ENCODE results near the gene SCEL.
"Not testable (repeated sequence)": the region's sequence is repeated elsewhere in the genome, so short reads cannot be mapped to it uniquely, and the experiment has no call there.

The SCEL gene

DNA sequence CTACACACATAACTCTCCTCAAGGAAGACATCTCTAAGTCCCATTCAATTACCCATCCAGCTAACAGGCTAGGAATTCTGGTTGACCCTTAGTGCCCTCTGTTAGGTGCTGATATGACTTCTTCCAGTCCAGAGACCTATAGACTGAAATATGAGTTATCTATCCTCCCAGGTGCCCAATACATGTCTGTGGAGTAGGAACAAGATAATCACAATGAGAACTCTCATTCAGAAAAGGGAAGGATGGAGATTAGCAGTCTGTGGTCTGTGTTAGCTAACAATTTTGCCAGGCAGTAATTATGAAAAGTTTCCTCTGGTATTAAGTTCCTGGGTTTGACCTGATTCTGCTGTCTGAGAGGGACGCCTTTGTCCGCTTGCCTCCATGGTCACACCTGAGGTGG lies 117.8 kb downstream of the SCEL start:
- in situ Hi-C loops (cut with MboI; ENCODE audit: low sequenced_read_pairs): no loop called here

DNA sequence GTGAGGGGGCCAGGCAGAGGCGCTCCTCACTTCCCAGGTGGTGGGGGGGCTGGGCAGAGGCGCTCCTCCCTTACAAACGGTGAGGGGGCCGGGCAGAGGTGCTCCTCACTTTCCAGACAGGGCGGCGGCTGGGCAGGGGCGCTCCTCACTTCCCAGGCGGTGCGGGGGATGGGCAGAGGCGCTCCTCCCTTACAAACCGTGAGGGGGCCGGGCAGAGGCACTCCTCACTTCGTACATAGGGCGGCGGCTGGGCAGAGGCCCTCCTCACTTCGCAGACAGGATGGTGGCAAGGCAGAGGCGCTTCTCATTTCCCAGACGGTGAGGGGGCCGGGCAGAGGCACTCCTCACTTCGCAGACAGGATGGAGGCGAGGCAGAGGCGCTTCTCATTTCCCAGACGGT lies 124.5 kb downstream of the SCEL start:
- in situ Hi-C loops (cut with MboI; ENCODE audit: low sequenced_read_pairs): not testable (repeated sequence)

DNA sequence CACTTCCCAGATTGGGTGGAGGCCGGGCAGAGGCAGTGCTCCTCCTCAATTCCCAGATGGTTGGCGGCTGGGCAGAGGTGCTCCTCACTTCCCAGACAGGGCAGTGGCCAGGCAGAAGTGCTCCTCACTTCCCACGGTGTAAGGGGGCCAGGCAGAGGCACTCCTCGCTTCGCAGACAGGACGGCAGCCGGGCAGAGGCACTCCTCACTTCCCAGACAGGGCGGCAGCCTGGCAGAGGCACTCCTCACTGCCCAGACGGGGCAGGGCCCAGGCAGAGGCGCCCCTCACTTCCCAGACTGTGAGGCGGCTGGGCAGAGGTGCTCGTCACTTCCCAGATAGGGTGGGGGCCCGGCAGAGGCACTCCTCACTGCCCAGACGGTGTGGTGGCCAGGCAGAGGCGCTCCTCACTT lies 125.3 kb downstream of the SCEL start:
- in situ Hi-C loops (cut with MboI; ENCODE audit: low sequenced_read_pairs): no loop called here

DNA sequence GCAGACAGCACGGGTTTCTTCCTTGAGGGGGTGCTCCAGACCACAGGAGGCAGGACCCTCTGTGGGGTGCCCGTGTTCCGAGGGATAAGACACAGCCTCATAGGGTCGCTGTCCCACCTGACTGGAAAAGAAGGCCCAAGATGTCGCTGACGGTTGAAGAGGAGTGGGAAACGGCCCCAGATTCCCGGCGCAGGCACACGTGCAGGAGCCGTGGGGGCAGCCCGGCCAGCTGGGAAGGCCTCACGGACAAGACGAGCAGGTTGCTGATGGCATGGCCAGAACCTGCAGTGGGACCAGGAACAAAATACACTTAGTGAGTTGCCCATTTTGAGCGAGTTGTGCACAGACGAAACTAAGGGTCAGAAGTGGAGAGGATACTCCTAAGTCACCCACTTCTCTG lies 126.8 kb downstream of the SCEL start:
- in situ Hi-C loops (cut with MboI; ENCODE audit: low sequenced_read_pairs): not testable (repeated sequence)

DNA sequence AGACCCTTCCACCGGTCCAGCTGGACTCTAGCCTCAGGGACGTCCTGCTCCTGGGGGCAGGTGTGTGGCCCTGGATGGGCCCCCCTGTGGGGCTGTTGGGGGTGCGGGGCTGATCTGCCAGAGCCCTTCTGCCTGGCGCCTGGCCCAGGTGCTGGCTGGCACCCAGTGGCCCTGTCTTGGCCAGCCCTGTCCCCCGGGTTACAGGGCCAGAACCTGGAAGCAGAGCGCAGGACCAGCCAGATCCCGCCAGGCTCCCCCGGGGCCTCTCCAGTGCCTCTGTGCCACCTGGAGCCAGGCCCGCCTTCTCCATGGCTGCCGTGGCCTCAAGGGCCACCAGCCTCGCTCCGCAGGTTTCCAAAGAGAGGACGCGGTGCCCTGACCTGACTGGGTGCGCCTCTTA lies 127.3 kb downstream of the SCEL start:
- in situ Hi-C loops (cut with MboI; ENCODE audit: low sequenced_read_pairs): not testable (repeated sequence)

DNA sequence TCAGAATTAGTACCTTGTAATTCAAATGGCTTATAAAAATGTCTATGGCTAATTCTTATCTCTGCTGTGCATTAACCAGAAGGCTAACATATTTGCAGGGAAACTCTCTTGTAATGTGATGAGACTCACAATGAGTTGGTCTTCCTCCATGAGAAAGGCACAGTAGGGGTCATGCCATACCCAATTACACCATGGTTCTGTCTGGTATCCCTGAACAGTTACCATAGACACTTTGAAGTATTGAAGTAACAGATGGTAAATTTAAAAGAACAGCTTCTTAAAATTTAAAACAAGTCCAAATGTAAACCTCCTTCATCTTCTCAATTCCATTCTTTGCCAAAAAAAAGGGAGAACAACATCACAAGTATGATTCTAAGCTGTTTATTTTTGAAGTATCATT lies 139.3 kb downstream of the SCEL start:
- in situ Hi-C loops (cut with MboI; ENCODE audit: low sequenced_read_pairs): no loop called here

DNA sequence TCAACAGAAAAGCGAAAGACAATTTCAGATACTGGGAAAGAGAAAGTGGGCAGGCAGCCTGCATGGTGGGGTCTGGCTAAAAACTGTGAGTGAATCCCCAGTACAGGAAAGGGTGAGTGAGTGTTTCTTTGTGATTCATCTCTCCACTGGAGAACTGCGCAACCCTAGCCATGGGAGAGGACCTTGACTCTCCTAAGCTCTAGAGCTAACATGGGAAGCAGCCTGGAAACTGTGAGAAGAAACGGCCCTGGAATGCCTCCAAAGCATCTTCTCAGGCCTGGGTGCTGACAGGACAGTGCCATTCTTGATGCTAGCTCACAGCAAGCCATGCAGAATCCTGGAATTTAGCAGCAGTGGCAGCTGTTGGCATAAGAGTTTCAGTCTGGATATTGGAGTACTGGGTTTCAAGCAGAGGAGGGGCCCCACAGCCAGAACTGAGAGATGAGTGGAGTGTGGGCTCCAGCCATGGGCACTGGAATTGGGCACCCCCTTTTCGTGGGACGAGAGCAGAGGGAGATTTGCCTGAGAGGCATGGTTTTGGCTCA lies 143.3 kb downstream of the SCEL start:
- in situ Hi-C loops (cut with MboI; ENCODE audit: low sequenced_read_pairs): no loop called here

DNA sequence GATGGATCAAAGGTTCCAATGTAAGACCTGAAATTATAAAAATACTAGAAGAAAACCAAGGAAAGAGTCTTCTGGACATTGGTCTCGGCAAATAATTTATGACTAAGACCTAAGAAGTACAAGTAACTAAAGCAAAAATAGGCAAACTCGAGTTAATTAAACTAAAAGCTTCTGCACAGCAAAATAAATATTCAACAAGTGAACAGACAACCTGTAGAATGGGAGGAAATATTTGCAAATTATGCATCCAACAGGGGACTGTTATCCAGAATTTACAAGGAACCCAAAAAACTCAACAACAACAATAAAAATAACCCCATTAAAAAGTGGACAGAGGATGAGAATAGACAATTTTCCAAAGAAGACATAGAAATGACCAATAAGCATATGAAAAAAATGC lies 152.3 kb downstream of the SCEL start:
- in situ Hi-C loops (cut with MboI; ENCODE audit: low sequenced_read_pairs): no loop called here

DNA sequence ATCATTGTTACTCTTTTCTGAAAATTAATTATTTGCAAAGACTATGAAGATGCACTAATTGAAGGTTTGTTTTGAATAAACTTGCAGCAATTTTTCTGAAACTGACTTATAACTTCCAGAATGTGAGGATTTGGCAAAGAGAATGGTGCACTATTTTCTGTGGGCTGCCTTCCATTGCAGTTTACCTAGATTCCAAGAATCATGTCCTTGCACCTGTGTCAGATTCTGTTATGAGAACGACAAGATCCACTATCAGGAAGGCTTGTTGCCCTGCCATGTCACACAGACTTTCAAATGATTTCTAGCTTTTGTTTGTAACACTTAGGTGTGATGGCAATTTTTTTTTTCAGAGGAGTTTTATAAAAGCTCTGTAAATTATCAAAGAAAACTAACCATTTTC lies 156.4 kb downstream of the SCEL start:
- in situ Hi-C loops (cut with MboI; ENCODE audit: low sequenced_read_pairs): no loop called here

DNA sequence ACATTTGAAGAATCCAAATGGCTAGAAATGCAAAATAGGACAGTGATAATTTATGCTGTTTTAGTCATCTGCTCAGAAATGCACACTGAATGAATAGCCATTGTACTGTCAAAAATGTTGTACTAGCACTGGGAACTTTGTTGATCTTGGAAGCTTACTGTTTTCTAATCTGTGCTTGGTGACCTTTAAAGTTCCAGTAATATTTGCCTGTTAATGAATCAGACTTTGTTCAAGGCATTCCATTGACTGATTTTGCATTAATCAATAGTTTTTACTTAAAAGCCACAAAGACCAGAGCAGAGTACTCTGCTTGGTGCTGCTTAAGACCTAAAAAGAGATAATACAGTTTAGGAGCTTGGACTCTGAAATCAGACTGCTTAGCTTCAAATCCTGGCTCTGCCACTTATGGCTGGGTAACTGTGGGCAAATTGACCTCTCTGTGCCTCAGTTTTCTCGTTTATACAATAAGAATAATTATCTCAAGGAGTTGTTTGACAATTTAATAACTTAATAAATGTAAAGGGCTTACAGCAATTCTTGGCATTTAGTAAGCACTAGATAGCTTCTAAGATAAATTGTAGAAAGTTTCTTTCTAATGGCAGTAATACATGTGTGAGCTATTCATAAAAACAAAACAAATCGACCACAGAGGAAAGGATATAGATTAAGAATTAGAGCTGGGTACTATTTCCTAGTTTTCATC lies 157.4 kb downstream of the SCEL start:
- in situ Hi-C loops (cut with MboI; ENCODE audit: low sequenced_read_pairs): no loop called here

DNA sequence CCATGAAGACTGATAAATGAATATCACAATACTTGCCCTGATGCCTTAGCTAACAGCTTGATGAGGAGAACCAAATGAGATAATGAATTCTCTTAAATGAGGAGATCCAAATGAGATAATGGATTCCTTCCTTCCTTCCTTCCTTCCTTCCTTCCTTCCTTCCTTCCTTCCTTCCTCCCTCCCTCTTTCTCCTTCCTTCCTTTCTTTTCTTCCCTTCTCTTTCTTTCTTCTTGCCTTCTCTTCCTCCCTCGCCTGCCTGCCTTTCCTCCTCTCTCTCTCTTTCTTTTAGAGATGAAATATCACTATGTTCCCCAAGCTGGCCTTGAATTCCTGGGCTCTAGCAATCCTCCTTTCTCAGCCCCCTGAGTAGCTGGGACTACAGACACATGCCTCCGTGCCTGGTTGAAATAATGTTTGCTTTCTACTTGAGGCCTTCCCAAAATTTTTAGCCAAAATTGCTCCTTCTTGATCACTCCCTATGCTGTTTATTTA lies 158.0 kb downstream of the SCEL start:
- in situ Hi-C loops (cut with MboI; ENCODE audit: low sequenced_read_pairs): no loop called here
